ENCODE results near the gene SMAD9.

GRCh38 chr13:36907266-36907665 is 12.8 kb downstream of the SMAD9 start:
- TF ChIP-seq FOXK2 (IDR thresholded peaks at IDR 0.05) (no peak), ZNF384 (IDR thresholded peaks at IDR 0.05) (no peak), CTBP1 (IDR thresholded peaks at IDR 0.05; ENCODE audit: borderline replicate concordance) (no peak), NFRKB (IDR thresholded peaks at IDR 0.05) (no peak), ELF4 (IDR thresholded peaks at IDR 0.05) (no peak), FOXM1 (IDR thresholded peaks at IDR 0.05; ENCODE audit: borderline replicate concordance) (no peak), L3MBTL2 (conservative IDR thresholded peaks at IDR 0.05) (no peak), HDGF (IDR thresholded peaks at IDR 0.05; ENCODE audit: borderline replicate concordance) (no peak), FOXA1 (IDR thresholded peaks at IDR 0.05) (no peak), SUZ12 (IDR thresholded peaks at IDR 0.05) (no peak), TARDBP (IDR thresholded peaks at IDR 0.05) (no peak), SP1 (IDR thresholded peaks at IDR 0.05) (no peak)

All from HEK293T (cell line).